ENCODE data around the gene CTBP2.

CTBP2 gene

GRCh38 chr10:125125951-125126735, 34.2 kb downstream of the CTBP2 start:
- H3K4me1 ChIP-seq (ENCODE audit: control insufficient read depth in 2 of 2, insufficient read depth in 2 of 2, low read length in 2 of 2): peaks cover 14 to 31% of the 10 kb centered on the region in 2 donors
- no peak overlapping the region for H3K9ac ChIP-seq (ENCODE audit: low read depth in 1 of 2, low read length in 2 of 2)
- no peaks in the 10 kb centered on the region for H3K27me3 ChIP-seq (ENCODE audit: control insufficient read depth in 2 of 2, insufficient read depth in 2 of 2, low read length in 2 of 2)
- H3K36me3 ChIP-seq (ENCODE audit: control insufficient read depth in 2 of 2, insufficient read depth in 2 of 2, low read length in 2 of 2): peaks cover 26% of the 10 kb centered on the region in 2 donors
- H3K4me3 ChIP-seq (ENCODE audit: low read length in 2 of 2): no peak overlapping the region
- no peak overlapping the region for H3K27ac ChIP-seq (ENCODE audit: low read depth in 2 of 2, low read length in 2 of 2)
- H3K9me3 ChIP-seq (ENCODE audit: control insufficient read depth in 2 of 2, low read length in 2 of 2): no peaks in the 10 kb centered on the region

DNA sequence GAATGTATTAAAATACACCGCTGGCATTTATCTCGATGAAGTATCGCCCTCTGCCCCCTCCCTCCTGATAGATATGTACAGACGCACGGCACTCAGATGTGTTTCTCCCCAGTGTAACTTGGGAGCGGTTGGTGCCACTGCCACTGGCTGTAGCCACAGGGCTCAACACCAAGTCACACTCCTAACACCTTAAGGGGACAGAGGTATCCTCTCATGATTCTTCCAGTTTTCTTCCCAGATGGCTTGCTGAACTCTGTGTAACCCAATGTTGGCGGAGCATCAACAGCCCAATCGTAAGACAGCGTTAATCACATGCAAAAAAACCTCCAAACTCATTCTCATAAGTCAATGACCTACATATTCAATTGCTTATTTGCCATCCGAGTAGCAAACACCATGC, 35.5 kb downstream of the CTBP2 start:
- H3K9me3 ChIP-seq (ENCODE audit: control insufficient read depth in 2 of 2, low read length in 2 of 2): no peaks in the 10 kb centered on the region
- peak overlapping the region in 1 of 2 donors; percentile 9 for H3K27ac ChIP-seq (ENCODE audit: low read depth in 2 of 2, low read length in 2 of 2)
- no peaks in the 10 kb centered on the region for H3K27me3 ChIP-seq (ENCODE audit: control insufficient read depth in 2 of 2, insufficient read depth in 2 of 2, low read length in 2 of 2)
- H3K9ac ChIP-seq (ENCODE audit: low read depth in 1 of 2, low read length in 2 of 2): no peak overlapping the region
- no peak overlapping the region for H3K4me3 ChIP-seq (ENCODE audit: low read length in 2 of 2)
- peaks cover 16 to 21% of the 10 kb centered on the region in 2 donors for H3K36me3 ChIP-seq (ENCODE audit: control insufficient read depth in 2 of 2, insufficient read depth in 2 of 2, low read length in 2 of 2)
- H3K4me1 ChIP-seq (ENCODE audit: control insufficient read depth in 2 of 2, insufficient read depth in 2 of 2, low read length in 2 of 2): peaks cover 24 to 44% of the 10 kb centered on the region in 2 donors

DNA sequence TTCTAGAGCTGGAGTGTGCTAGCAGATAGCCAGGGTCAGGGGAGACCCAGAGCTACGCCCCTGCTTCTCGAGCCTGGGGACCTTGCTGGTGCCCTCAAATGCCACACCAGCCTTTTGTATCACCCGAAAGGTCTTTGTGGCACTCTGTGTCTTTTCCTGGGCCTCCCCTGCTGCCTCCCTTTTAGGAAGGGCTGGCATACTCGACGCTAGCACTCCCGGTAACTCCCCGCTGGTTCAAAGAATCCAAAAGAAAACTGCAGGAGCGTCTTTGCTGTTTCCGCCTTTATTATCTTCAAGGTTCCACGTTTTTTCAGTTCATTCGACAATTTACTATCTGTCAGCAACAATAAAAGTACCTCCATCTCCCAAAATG, 36.3 kb downstream of the CTBP2 start:
- Histone ChIP-seq H3K27ac (ENCODE audit: low read depth in 2 of 2, low read length in 2 of 2) (peak overlapping the region; percentile 86 to 94), H3K4me3 (ENCODE audit: low read length in 2 of 2) (peak overlapping the region in 1 of 2 donors; percentile 31), H3K4me1 (ENCODE audit: control insufficient read depth in 2 of 2, insufficient read depth in 2 of 2, low read length in 2 of 2) (peaks cover 24 to 49% of the 10 kb centered on the region in 2 donors)

DNA sequence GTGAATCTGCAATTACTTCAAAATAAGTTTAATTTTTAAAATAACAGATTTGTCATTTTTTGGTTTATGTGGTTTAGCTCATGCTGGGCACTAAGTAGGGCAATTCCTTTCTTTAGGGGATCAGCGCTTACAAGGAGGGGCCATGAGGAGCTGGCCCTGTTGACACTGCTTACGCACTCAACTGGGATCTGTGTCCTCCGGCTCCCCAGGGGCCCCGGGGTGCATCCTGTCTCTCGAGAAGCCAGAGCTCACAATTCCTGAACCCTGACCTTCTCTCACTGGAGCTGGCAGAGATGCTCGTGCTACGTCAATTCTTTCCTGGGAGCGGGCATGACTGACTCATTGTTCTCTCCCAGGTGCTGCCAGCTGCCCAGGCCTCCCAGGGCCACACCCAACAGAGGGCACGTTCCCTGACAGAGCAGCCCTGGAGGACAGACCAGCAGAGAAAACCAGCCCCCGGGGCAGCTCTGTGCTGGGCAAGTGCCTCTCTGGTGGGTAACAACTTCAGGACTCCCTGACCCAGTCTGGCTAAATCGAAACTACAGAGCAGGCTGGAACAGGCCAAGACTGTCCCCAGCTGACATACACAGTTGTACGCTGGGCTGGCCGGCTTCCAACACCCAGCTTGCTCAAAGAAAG, 36.8 kb downstream of the CTBP2 start:
- Histone ChIP-seq H3K4me1 (ENCODE audit: control insufficient read depth in 2 of 2, insufficient read depth in 2 of 2, low read length in 2 of 2) (peaks cover 24 to 53% of the 10 kb centered on the region in 2 donors), H3K4me3 (ENCODE audit: low read length in 2 of 2) (peak overlapping the region; percentile 27 to 31), H3K27ac (ENCODE audit: low read depth in 2 of 2, low read length in 2 of 2) (peak overlapping the region; percentile 86 to 94), H3K9me3 (ENCODE audit: control insufficient read depth in 2 of 2, low read length in 2 of 2) (no peaks in the 10 kb centered on the region), H3K9ac (ENCODE audit: low read depth in 1 of 2, low read length in 2 of 2) (peak overlapping the region; percentile 56 to 80), H3K36me3 (ENCODE audit: control insufficient read depth in 2 of 2, insufficient read depth in 2 of 2, low read length in 2 of 2) (peaks cover 6 to 17% of the 10 kb centered on the region in 2 donors), H3K27me3 (ENCODE audit: control insufficient read depth in 2 of 2, insufficient read depth in 2 of 2, low read length in 2 of 2) (no peaks in the 10 kb centered on the region)

More for the DNA sequence above, 36.3 kb downstream of the CTBP2 start:
- peaks cover 11 to 18% of the 10 kb centered on the region in 2 donors for H3K36me3 ChIP-seq (ENCODE audit: control insufficient read depth in 2 of 2, insufficient read depth in 2 of 2, low read length in 2 of 2)
- H3K9me3 ChIP-seq (ENCODE audit: control insufficient read depth in 2 of 2, low read length in 2 of 2): no peaks in the 10 kb centered on the region
- peak overlapping the region; percentile 56 to 80 for H3K9ac ChIP-seq (ENCODE audit: low read depth in 1 of 2, low read length in 2 of 2)
- H3K27me3 ChIP-seq (ENCODE audit: control insufficient read depth in 2 of 2, insufficient read depth in 2 of 2, low read length in 2 of 2): no peaks in the 10 kb centered on the region

- Histone ChIP-seq H3K27me3 (ENCODE audit: control insufficient read depth in 2 of 2, insufficient read depth in 2 of 2, low read length in 2 of 2) (no peaks in the 10 kb centered on the region), H3K36me3 (ENCODE audit: control insufficient read depth in 2 of 2, insufficient read depth in 2 of 2, low read length in 2 of 2) (peaks cover 6 to 17% of the 10 kb centered on the region in 2 donors), H3K4me1 (ENCODE audit: control insufficient read depth in 2 of 2, insufficient read depth in 2 of 2, low read length in 2 of 2) (peaks cover 28 to 55% of the 10 kb centered on the region in 2 donors), H3K27ac (ENCODE audit: low read depth in 2 of 2, low read length in 2 of 2) (peak overlapping the region; percentile 86 to 94), H3K9me3 (ENCODE audit: control insufficient read depth in 2 of 2, low read length in 2 of 2) (no peaks in the 10 kb centered on the region), H3K9ac (ENCODE audit: low read depth in 1 of 2, low read length in 2 of 2) (no peak overlapping the region), H3K4me3 (ENCODE audit: low read length in 2 of 2) (no peak overlapping the region)
Measured at GRCh38 chr10:125122566-125122965, 37.8 kb downstream of the CTBP2 start.

DNA sequence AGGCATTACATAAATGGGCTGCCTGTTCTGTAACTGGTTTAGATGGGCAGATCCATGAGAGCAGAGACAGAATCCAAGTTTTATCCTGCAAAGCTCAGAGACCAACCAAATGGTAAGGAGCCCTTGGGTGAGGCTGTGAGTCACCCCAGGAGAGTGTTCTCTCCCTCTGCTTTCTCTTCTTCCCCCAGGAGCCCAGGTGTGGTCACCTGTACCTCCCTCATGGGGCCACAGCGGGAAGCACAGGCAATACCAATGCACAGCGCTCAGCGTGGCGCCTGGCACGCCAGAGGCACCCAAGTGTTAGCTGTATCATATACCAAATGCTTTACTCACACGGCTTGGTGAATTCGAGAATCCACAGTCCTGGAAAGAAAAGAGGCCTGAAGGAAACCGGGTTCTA, 39.4 kb downstream of the CTBP2 start:
- Histone ChIP-seq H3K9me3 (ENCODE audit: control insufficient read depth in 2 of 2, low read length in 2 of 2) (no peaks in the 10 kb centered on the region), H3K36me3 (ENCODE audit: control insufficient read depth in 2 of 2, insufficient read depth in 2 of 2, low read length in 2 of 2) (peaks cover 6 to 12% of the 10 kb centered on the region in 2 donors), H3K27me3 (ENCODE audit: control insufficient read depth in 2 of 2, insufficient read depth in 2 of 2, low read length in 2 of 2) (no peaks in the 10 kb centered on the region), H3K4me3 (ENCODE audit: low read length in 2 of 2) (no peak overlapping the region), H3K4me1 (ENCODE audit: control insufficient read depth in 2 of 2, insufficient read depth in 2 of 2, low read length in 2 of 2) (peaks cover 28 to 55% of the 10 kb centered on the region in 2 donors), H3K9ac (ENCODE audit: low read depth in 1 of 2, low read length in 2 of 2) (no peak overlapping the region), H3K27ac (ENCODE audit: low read depth in 2 of 2, low read length in 2 of 2) (peak overlapping the region; percentile 49 to 73)

DNA sequence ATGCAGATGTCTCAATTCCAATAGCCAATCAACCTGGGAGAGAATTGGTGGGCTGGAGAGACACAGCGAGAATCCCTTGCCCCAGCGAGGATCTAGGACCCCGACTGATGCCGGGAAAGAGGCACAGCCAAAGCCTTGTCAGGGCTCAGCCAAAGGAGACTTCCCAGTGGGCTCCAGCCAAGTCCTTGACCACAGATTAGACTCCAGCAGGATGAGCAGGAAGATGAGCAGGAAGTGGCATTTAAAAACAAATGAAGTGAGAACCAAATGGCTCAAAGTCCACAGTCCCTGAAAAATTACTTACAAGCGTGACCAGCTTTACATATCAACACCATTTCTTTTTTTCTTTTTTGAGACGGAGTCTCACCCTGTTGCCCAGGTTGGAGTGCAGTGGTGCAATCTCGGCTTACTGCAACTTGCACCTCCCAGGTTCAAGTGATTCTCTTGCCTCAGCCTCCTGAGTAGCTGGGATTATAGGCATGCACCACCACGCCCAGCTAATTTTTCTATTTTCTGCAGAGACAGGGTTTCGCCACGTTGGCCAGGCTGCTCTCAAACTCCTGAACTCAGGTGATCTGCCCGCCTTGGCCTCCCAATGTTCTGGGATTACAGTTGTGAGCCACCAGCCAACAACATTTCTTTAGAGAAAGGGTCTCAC, 40.2 kb downstream of the CTBP2 start:
- no peak overlapping the region for H3K4me3 ChIP-seq (ENCODE audit: low read length in 2 of 2)
- H3K27ac ChIP-seq (ENCODE audit: low read depth in 2 of 2, low read length in 2 of 2): peak overlapping the region; percentile 49 to 73
- no peaks in the 10 kb centered on the region for H3K27me3 ChIP-seq (ENCODE audit: control insufficient read depth in 2 of 2, insufficient read depth in 2 of 2, low read length in 2 of 2)
- H3K9ac ChIP-seq (ENCODE audit: low read depth in 1 of 2, low read length in 2 of 2): no peak overlapping the region
- H3K4me1 ChIP-seq (ENCODE audit: control insufficient read depth in 2 of 2, insufficient read depth in 2 of 2, low read length in 2 of 2): peaks cover 28 to 54% of the 10 kb centered on the region in 2 donors
- H3K9me3 ChIP-seq (ENCODE audit: control insufficient read depth in 2 of 2, low read length in 2 of 2): no peaks in the 10 kb centered on the region
- H3K36me3 ChIP-seq (ENCODE audit: control insufficient read depth in 2 of 2, insufficient read depth in 2 of 2, low read length in 2 of 2): peaks cover 6 to 9% of the 10 kb centered on the region in 2 donors

DNA sequence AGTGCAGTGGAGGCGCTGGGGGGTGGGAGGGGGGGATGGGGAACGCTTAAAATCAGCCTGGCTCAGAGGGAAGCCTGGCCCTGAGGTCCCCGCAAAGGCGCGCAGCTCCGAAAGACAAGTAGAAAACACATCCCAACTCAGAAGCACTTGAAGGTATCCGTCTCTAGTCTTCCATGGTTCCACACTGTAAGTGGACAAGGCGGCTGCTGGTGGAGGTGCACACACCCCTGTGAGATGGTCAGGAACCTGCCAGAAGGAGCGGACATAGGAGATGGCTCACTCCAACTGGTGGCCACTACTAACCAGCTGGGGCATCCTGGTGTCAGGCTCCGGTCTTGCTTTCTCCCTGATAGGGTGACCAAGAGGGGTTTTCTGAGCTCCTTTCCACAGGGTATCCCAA, 41.7 kb downstream of the CTBP2 start:
- no peak overlapping the region for H3K27ac ChIP-seq (ENCODE audit: low read depth in 2 of 2, low read length in 2 of 2)
- peaks cover 21 to 43% of the 10 kb centered on the region in 2 donors for H3K4me1 ChIP-seq (ENCODE audit: control insufficient read depth in 2 of 2, insufficient read depth in 2 of 2, low read length in 2 of 2)
- no peak overlapping the region for H3K4me3 ChIP-seq (ENCODE audit: low read length in 2 of 2)
- H3K27me3 ChIP-seq (ENCODE audit: control insufficient read depth in 2 of 2, insufficient read depth in 2 of 2, low read length in 2 of 2): no peaks in the 10 kb centered on the region
- H3K36me3 ChIP-seq (ENCODE audit: control insufficient read depth in 2 of 2, insufficient read depth in 2 of 2, low read length in 2 of 2): peaks cover 6 to 9% of the 10 kb centered on the region in 2 donors
- no peaks in the 10 kb centered on the region for H3K9me3 ChIP-seq (ENCODE audit: control insufficient read depth in 2 of 2, low read length in 2 of 2)
- no peak overlapping the region for H3K9ac ChIP-seq (ENCODE audit: low read depth in 1 of 2, low read length in 2 of 2)

DNA sequence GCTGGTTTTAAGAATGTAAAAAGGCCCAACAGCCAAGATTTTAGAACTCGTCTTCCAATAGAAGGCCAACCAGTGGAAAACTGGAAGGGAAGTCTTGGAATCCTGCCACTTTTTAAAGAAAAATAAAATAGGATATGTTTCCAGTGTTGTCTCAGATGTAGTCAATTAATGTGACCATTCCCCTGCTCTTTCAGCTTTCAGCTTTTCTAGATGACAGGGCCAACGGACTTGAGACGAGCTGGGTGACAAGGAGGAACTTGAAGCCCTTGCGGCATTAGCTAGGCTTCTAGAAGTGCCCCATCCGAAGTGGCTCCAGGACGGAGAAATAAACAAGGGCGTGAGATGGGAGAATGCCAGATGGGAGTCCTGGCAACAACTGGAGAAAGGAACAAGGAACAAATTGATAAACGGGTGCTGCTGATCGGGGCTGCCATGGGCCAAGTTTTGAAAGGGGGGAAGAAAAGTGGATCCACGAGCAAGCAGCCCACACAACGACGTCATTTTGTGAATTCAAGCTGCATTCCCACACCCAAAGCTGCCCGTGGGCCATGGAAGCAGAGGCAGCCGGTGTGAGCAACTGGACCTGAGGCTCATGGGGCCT, 42.3 kb downstream of the CTBP2 start:
- no peaks in the 10 kb centered on the region for H3K9me3 ChIP-seq (ENCODE audit: control insufficient read depth in 2 of 2, low read length in 2 of 2)
- peaks cover 6 to 9% of the 10 kb centered on the region in 2 donors for H3K36me3 ChIP-seq (ENCODE audit: control insufficient read depth in 2 of 2, insufficient read depth in 2 of 2, low read length in 2 of 2)
- no peak overlapping the region for H3K9ac ChIP-seq (ENCODE audit: low read depth in 1 of 2, low read length in 2 of 2)
- H3K4me1 ChIP-seq (ENCODE audit: control insufficient read depth in 2 of 2, insufficient read depth in 2 of 2, low read length in 2 of 2): peaks cover 15 to 37% of the 10 kb centered on the region in 2 donors
- peak overlapping the region; percentile 28 to 33 for H3K27ac ChIP-seq (ENCODE audit: low read depth in 2 of 2, low read length in 2 of 2)
- H3K27me3 ChIP-seq (ENCODE audit: control insufficient read depth in 2 of 2, insufficient read depth in 2 of 2, low read length in 2 of 2): no peaks in the 10 kb centered on the region
- H3K4me3 ChIP-seq (ENCODE audit: low read length in 2 of 2): no peak overlapping the region

Measured in mucosa of rectum (tissue), 2 donors.